ENCODE results near the gene EFCAB3. TPM values are rescaled to one million over a fixed set of nuclear protein-coding genes. Genes with fewer than 3 reads are reported as not detected.
"Not testable (repeated sequence)": the region's sequence is repeated elsewhere in the genome, so short reads cannot be mapped to it uniquely, and the experiment has no call there.

Gene EFCAB3
- not detected for polyA plus RNA-seq

GRCh38 chr17:62380253-62380652 lies at the start of gene EFCAB3:
Gene EFCAB3, plus strand, starts transcription at chr17:62380553. Its CDS starts 2,427 bp downstream, at chr17:62382980.
- no peaks in the 10 kb centered on the region for H3K4me1 Mint-ChIP-seq
- peaks cover 10% of the 10 kb centered on the region for H3K27me3 Mint-ChIP-seq
- no peak within 1 kb of the TSS for H3K4me3 Mint-ChIP-seq
- H3K36me3 Mint-ChIP-seq = peaks cover 1% of the 10 kb centered on the region
- no peaks in the 10 kb centered on the region for H3K9me3 Mint-ChIP-seq
- H3K27ac Mint-ChIP-seq = no peak within 1 kb of the TSS

GRCh38 chr17:62336527-62336926 lies 43.8 kb upstream of the EFCAB3 start:
- Mint-ChIP-seq H3K4me3 (peak overlapping the region in 2 of 4 donors; percentile 14 to 49), H3K36me3 (peaks cover 3% of the 10 kb centered on the region), H3K4me1 (no peaks in the 10 kb centered on the region), H3K9me3 (peaks cover 4 to 17% (median 11%) of the 10 kb centered on the region in 3 donors), H3K27ac (no peak overlapping the region), H3K27me3 (peaks cover 1% of the 10 kb centered on the region)

GRCh38 chr17:62343764-62344270 lies 36.5 kb upstream of the EFCAB3 start:
- Mint-ChIP-seq H3K27me3 (no peaks in the 10 kb centered on the region), H3K4me1 (peaks cover 0 to 1% (median 0%) of the 10 kb centered on the region in 3 donors), H3K27ac (no peak overlapping the region), H3K9me3 (peaks cover 0 to 6% (median 0%) of the 10 kb centered on the region in 3 donors), H3K36me3 (no peaks in the 10 kb centered on the region), H3K4me3 (no peak overlapping the region)

GRCh38 chr17:62351176-62351575 lies 29.2 kb upstream of the EFCAB3 start:
- Mint-ChIP-seq H3K9me3 (peaks cover 0 to 3% (median 0%) of the 10 kb centered on the region in 3 donors), H3K27me3 (peaks cover 17% of the 10 kb centered on the region), H3K4me3 (no peak overlapping the region), H3K4me1 (no peaks in the 10 kb centered on the region), H3K27ac (peak overlapping the region in 1 of 3 donors; percentile 36), H3K36me3 (no peaks in the 10 kb centered on the region)

- Mint-ChIP-seq H3K4me1 (no peaks in the 10 kb centered on the region), H3K9me3 (no peaks in the 10 kb centered on the region), H3K36me3 (no peaks in the 10 kb centered on the region), H3K27me3 (peaks cover 5% of the 10 kb centered on the region), H3K4me3 (no peak overlapping the region), H3K27ac (no peak overlapping the region)
Observed at GRCh38 chr17:62366191-62366590, 14.2 kb upstream of the EFCAB3 start.

- no peak overlapping the region for H3K4me3 Mint-ChIP-seq
- peaks cover 10% of the 10 kb centered on the region for H3K27me3 Mint-ChIP-seq
- H3K4me1 Mint-ChIP-seq = no peaks in the 10 kb centered on the region
- H3K36me3 Mint-ChIP-seq = peaks cover 2% of the 10 kb centered on the region
- H3K9me3 Mint-ChIP-seq = no peaks in the 10 kb centered on the region
- H3K27ac Mint-ChIP-seq = no peak overlapping the region
Observed at GRCh38 chr17:62381561-62381960, 1.2 kb downstream of the EFCAB3 start.

GRCh38 chr17:62388856-62389255 lies 8.5 kb downstream of the EFCAB3 start:
- H3K27ac Mint-ChIP-seq = no peak overlapping the region
- H3K27me3 Mint-ChIP-seq = peaks cover 11% of the 10 kb centered on the region
- H3K9me3 Mint-ChIP-seq = no peaks in the 10 kb centered on the region
- no peaks in the 10 kb centered on the region for H3K4me1 Mint-ChIP-seq
- H3K36me3 Mint-ChIP-seq = peaks cover 2% of the 10 kb centered on the region
- no peak overlapping the region for H3K4me3 Mint-ChIP-seq

GRCh38 chr17:62392908-62393307 lies 12.6 kb downstream of the EFCAB3 start:
- Mint-ChIP-seq H3K27ac (no peak overlapping the region), H3K27me3 (peaks cover 11% of the 10 kb centered on the region), H3K36me3 (no peaks in the 10 kb centered on the region), H3K4me1 (no peaks in the 10 kb centered on the region), H3K9me3 (no peaks in the 10 kb centered on the region), H3K4me3 (no peak overlapping the region)

- Mint-ChIP-seq H3K4me1 (no peaks in the 10 kb centered on the region), H3K36me3 (peaks cover 3% of the 10 kb centered on the region), H3K9me3 (peaks cover 0 to 7% (median 4%) of the 10 kb centered on the region in 3 donors), H3K27me3 (peaks cover 8% of the 10 kb centered on the region), H3K4me3 (no peak overlapping the region), H3K27ac (no peak overlapping the region)
Observed at GRCh38 chr17:62398891-62399290, 18.5 kb downstream of the EFCAB3 start.

- Mint-ChIP-seq H3K4me1 (peaks cover 0 to under 1% (median 0%) of the 10 kb centered on the region in 3 donors), H3K27ac (no peak overlapping the region), H3K4me3 (no peak overlapping the region), H3K27me3 (peaks cover 4% of the 10 kb centered on the region), H3K9me3 (peaks cover 0 to 7% (median 4%) of the 10 kb centered on the region in 3 donors), H3K36me3 (peaks cover 5% of the 10 kb centered on the region)
Observed at GRCh38 chr17:62405451-62405850, 25.1 kb downstream of the EFCAB3 start.

GRCh38 chr17:62413090-62413489 lies 32.7 kb downstream of the EFCAB3 start:
- not testable (repeated sequence) for H3K27me3 Mint-ChIP-seq, H3K27ac Mint-ChIP-seq, H3K36me3 Mint-ChIP-seq, H3K9me3 Mint-ChIP-seq, H3K4me1 Mint-ChIP-seq, H3K4me3 Mint-ChIP-seq

- H3K9me3 Mint-ChIP-seq, H3K36me3 Mint-ChIP-seq, H3K27me3 Mint-ChIP-seq: not testable (repeated sequence)
- H3K4me1 Mint-ChIP-seq = peaks cover 16 to 17% (median 17%) of the 10 kb centered on the region in 3 donors
- peak within 1 kb of the TSS; percentile 55 to 98 (median 98) for H3K27ac Mint-ChIP-seq
- H3K4me3 Mint-ChIP-seq = peak within 1 kb of the TSS; percentile 94 to 100 (median 98)
Observed at GRCh38 chr17:62423647-62424461, 43.5 kb downstream of the EFCAB3 start, which contains the start of gene METTL2A. Gene METTL2A, plus strand, starts transcription at chr17:62423897. Its CDS starts 6 bp downstream, at chr17:62423903.

- H3K9me3 Mint-ChIP-seq, H3K27ac Mint-ChIP-seq, H3K36me3 Mint-ChIP-seq, H3K27me3 Mint-ChIP-seq: not testable (repeated sequence)
- Mint-ChIP-seq H3K4me3 (peak overlapping the region in 1 of 4 donors; percentile 35), H3K4me1 (peaks cover 16 to 17% (median 17%) of the 10 kb centered on the region in 3 donors)
Observed at GRCh38 chr17:62426214-62426613, 45.9 kb downstream of the EFCAB3 start.

- not testable (repeated sequence) for H3K27me3 Mint-ChIP-seq, H3K9me3 Mint-ChIP-seq, H3K27ac Mint-ChIP-seq, H3K4me1 Mint-ChIP-seq, H3K4me3 Mint-ChIP-seq
- peaks cover 12% of the 10 kb centered on the region for H3K36me3 Mint-ChIP-seq
Observed at GRCh38 chr17:62435251-62435650, 54.9 kb downstream of the EFCAB3 start.

GRCh38 chr17:62441181-62441580 lies 60.8 kb downstream of the EFCAB3 start:
- H3K4me1 Mint-ChIP-seq, H3K27ac Mint-ChIP-seq, H3K4me3 Mint-ChIP-seq, H3K27me3 Mint-ChIP-seq, H3K9me3 Mint-ChIP-seq, H3K36me3 Mint-ChIP-seq: not testable (repeated sequence)

GRCh38 chr17:62444063-62444462 lies 63.7 kb downstream of the EFCAB3 start:
- Mint-ChIP-seq H3K4me3 (no peak overlapping the region), H3K27ac (no peak overlapping the region), H3K4me1 (no peaks in the 10 kb centered on the region), H3K9me3 (no peaks in the 10 kb centered on the region), H3K27me3 (no peaks in the 10 kb centered on the region), H3K36me3 (peaks cover 1% of the 10 kb centered on the region)

All from IgD-negative memory B cell (primary cell).